Activated CD4-positive, alpha-beta T cell treated with anti-CD3 and anti-CD28 coated beads for 36 hours (primary cell): ENCODE measurements around the gene GALNT10. TPM values are rescaled to one million over a fixed set of nuclear protein-coding genes. Genes with fewer than 3 reads are reported as not detected.

ENCODE experiments used
- ATAC-seq: fragments of 200-7000 bp; cut with Tn5 transposase; one replicate; pipeline ENCODE4 v1.10.0; 2021; ENCODE audit warnings: mild to moderate bottlenecking, moderate library complexity
- CTCF ChIA-PET: fragments of 350-600 bp; sonication (Branson Sonifier 250); formaldehyde crosslinking; loops from one replicate; lab custom pipeline; 2021; ENCODE audit warnings: antibody characterized with exemption; lab: Charles Lee
- POLR2A ChIA-PET: fragments of 350-600 bp; sonication (Branson Sonifier 250); formaldehyde crosslinking; loops from one replicate; lab custom pipeline; 2021; ENCODE audit warnings: antibody characterized with exemption, inconsistent platforms; lab: Charles Lee
- DNase-seq: peaks from one replicate; pipeline ENCODE4 v3.0.0-alpha.2; 2020
- H3K27ac Mint-ChIP-seq: one replicate; pipeline ENCODE4 v1.8.0; 2021; ENCODE audit warnings: mixed read lengths
- H3K27me3 Mint-ChIP-seq: one replicate; pipeline ENCODE4 v1.8.0; 2021; ENCODE audit warnings: mixed read lengths
- H3K36me3 Mint-ChIP-seq: one replicate; pipeline ENCODE4 v1.8.0; 2021; ENCODE audit warnings: low read depth, mixed read lengths
- H3K4me1 Mint-ChIP-seq: one replicate; pipeline ENCODE4 v1.8.0; 2021; ENCODE audit warnings: mixed read lengths
- H3K4me3 Mint-ChIP-seq: one replicate; pipeline ENCODE4 v1.8.0; 2021; ENCODE audit warnings: mild to moderate bottlenecking, moderate library complexity, mixed read lengths
- H3K9me3 Mint-ChIP-seq: one replicate; pipeline ENCODE4 v1.8.0; 2021; ENCODE audit warnings: low read depth, mixed read lengths
- intact Hi-C, 2 experiments: fragments of 100-400 bp; cut with DNase I in 1 of 2; cut with micrococcal nuclease in 1 of 2; formaldehyde crosslinking; loops; one replicate each; pipeline versions ENCODE4 v1.14.2 to v1.15.1; 2022 to 2024; cut with DNase I, micrococcal nuclease
- total RNA-seq, 2 experiments: library from RNA; stranded (reverse); gene quantifications; one replicate each; pipeline ENCODE4 v1.2.3, GENCODE V29; 2021

GALNT10 gene
- total RNA-seq, 2 experiments from 2014 or later = 29.9 to 49.1 TPM

DNA sequence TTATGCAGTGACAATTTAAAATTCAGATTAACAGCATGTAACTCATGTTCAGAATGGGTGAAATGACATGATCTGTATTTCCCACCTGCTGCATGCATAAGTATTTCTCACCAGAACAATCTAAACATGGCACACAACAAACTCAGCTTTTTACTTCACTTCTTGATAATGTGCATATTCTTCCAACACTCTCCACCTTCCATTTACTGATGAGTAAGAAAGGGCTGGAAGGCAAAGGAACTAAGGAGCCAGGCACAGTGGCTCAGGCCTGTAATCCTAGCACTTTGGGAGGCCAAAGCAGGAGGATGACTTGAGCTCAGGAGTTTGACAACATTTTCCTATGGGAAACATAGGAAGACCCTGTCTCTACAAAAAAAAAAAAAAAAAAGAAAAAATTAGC lies 219.5 kb downstream of the GALNT10 start:
- CTCF ChIA-PET = interaction anchor here (0.9 kb wide), 1 partner anchor 435 kb away, joined by 3 read pairs; no protein-coding TSS in a partner anchor
- H3K4me1 Mint-ChIP-seq = peaks cover 7% of the 10 kb centered on the region
- H3K4me3 Mint-ChIP-seq = no peak overlapping the region
- POLR2A ChIA-PET = no interaction called here
- H3K36me3 Mint-ChIP-seq = peaks cover 10% of the 10 kb centered on the region
- H3K27ac Mint-ChIP-seq = no peak overlapping the region
- no peaks in the 10 kb centered on the region for H3K9me3 Mint-ChIP-seq
- H3K27me3 Mint-ChIP-seq = no peaks in the 10 kb centered on the region
- DNase-seq (no peak), ATAC-seq (no peak)
- intact Hi-C loops = no loop called here

DNA sequence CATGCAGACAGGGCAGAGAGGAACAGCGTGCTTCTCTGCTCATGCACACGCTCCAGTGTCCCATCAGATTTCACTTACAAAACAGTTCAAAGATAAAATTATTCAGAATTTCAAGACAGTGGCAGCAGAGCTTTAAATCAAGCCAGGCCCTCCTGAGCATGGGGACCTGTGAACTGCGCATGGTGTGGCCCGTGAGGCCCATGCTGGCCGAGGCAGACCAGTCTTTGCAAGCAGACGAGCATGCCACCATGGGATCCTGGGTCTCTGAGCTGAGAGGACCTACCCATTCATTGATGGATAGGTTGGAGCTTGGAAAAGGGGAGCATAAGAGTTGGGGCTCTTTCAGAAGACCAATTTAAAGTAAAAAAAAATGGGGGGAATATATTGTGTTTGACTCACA lies 220.3 kb downstream of the GALNT10 start:
- ATAC-seq = no peak
- peaks cover 10% of the 10 kb centered on the region for H3K36me3 Mint-ChIP-seq
- H3K27me3 Mint-ChIP-seq = no peaks in the 10 kb centered on the region
- H3K4me3 Mint-ChIP-seq = no peak overlapping the region
- H3K9me3 Mint-ChIP-seq = no peaks in the 10 kb centered on the region
- POLR2A ChIA-PET = no interaction called here
- no peak for DNase-seq
- CTCF ChIA-PET = no interaction called here
- intact Hi-C loops = no loop called here
- H3K4me1 Mint-ChIP-seq = no peaks in the 10 kb centered on the region
- no peak overlapping the region for H3K27ac Mint-ChIP-seq

DNA sequence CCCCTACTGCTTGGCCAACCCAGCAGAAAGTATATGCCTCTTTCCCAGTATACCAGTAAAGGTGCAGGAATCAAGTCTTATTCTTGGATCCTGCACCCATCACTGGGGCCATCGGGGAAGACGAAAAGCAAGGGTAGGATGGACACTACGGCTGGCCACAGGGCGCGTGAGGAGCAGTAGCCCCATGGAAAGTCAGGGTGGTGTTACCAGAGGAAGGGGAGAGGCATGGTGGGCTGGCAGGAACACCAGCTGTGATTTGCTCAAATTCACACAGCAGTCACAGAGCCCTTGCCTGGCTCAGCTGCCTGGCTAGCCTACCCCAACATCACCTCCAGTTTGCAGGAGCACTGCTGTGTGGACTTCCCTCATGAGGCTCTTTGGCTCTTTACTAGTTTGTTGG lies 220.8 kb downstream of the GALNT10 start:
- Mint-ChIP-seq H3K27ac (no peak overlapping the region), H3K27me3 (no peaks in the 10 kb centered on the region), H3K4me1 (no peaks in the 10 kb centered on the region), H3K4me3 (no peak overlapping the region), H3K36me3 (peaks cover 10% of the 10 kb centered on the region), H3K9me3 (no peaks in the 10 kb centered on the region)
- DNase-seq (no peak), ATAC-seq (no peak)
- POLR2A ChIA-PET = no interaction called here
- intact Hi-C loops = no loop called here
- CTCF ChIA-PET = interaction anchor here (0.6 kb wide), 1 partner anchor 437 kb away, joined by 3 read pairs; no protein-coding TSS in a partner anchor

DNA sequence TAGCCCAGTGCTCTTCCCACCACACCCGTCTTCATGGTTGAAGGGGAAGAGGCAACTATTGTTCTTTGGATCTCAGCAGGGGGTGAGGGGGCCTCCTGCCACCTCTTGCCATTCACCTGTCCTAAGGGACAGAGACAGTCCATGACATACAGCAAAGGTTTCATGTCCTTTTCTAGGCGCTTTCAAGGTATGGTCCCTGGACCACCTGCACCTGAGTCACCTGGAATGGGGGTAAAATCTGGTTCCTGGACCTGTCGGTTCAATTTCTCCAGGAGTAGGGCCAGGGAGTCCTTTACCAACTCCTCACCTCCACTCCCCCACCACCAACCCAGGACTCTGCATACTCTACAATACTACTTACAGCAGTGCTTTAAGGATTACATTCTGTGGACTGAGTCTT lies 221.8 kb downstream of the GALNT10 start:
- Mint-ChIP-seq H3K4me3 (no peak overlapping the region), H3K27me3 (no peaks in the 10 kb centered on the region), H3K4me1 (no peaks in the 10 kb centered on the region), H3K9me3 (no peaks in the 10 kb centered on the region), H3K36me3 (peaks cover 14% of the 10 kb centered on the region), H3K27ac (no peak overlapping the region)
- DNase-seq (no peak), ATAC-seq (no peak)
- intact Hi-C loops = no loop called here
- CTCF ChIA-PET = no interaction called here
- POLR2A ChIA-PET = no interaction called here

DNA sequence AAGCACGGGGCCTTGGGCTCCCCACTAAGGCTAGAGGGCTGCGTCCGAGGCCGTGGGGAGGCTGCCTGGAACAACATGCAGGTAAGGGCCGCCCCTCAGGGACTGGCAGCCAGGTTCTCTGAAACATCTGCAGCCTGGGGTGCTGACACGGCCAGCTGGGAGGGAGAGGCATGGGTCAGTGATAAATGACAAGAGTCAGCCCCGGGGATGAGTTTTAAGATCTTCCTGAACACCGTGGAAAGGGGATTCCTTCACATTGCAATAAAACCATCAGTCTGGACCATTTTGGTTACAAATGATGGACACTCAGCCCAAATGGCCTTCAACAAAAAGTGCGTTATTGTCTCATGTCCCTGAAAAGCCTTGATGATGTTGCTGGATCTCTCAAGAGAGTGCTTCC lies 222.4 kb downstream of the GALNT10 start:
- DNase-seq (no peak), ATAC-seq (no peak)
- Mint-ChIP-seq H3K36me3 (peaks cover 14% of the 10 kb centered on the region), H3K27me3 (no peaks in the 10 kb centered on the region), H3K9me3 (no peaks in the 10 kb centered on the region), H3K4me3 (no peak overlapping the region), H3K27ac (no peak overlapping the region), H3K4me1 (no peaks in the 10 kb centered on the region)
- intact Hi-C loops = no loop called here
- POLR2A ChIA-PET = no interaction called here
- CTCF ChIA-PET = interaction anchor here (0.6 kb wide), 1 partner anchor 359 kb away, joined by 3 read pairs; no protein-coding TSS in a partner anchor

DNA sequence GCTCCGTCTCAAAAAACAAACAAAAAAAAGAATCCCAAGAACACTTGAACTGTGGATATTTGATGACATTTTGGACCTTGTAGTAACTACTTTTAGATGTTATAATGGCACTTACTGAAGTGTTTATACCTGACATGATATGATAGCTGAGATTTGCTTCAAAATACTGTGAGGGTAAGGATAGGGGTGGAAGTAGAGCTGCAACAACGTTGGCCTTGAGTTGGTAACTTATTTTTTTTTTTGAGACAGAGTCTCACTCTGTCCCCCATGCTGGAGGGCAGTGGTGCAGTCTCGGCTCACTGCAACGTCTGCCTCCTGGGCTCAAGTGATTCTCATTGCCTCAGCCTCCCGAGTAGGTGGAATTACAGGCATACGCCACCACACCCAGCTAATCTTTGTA lies 224.6 kb downstream of the GALNT10 start:
- no peaks in the 10 kb centered on the region for H3K9me3 Mint-ChIP-seq
- no peaks in the 10 kb centered on the region for H3K4me1 Mint-ChIP-seq
- ATAC-seq (no peak), DNase-seq (no peak)
- ChIA-PET CTCF (interaction anchor here (0.6 to 1.5 kb wide), 2 partner anchors 11 to 88 kb away, joined by 3 to 6 read pairs; no protein-coding TSS in a partner anchor), POLR2A (interaction anchor here (0.5 kb wide), 1 partner anchor 17 kb away, joined by 6 read pairs; no protein-coding TSS in a partner anchor)
- H3K4me3 Mint-ChIP-seq = no peak overlapping the region
- H3K36me3 Mint-ChIP-seq = peaks cover 20% of the 10 kb centered on the region
- intact Hi-C loops = no loop called here
- H3K27me3 Mint-ChIP-seq = no peaks in the 10 kb centered on the region
- H3K27ac Mint-ChIP-seq = no peak overlapping the region

DNA sequence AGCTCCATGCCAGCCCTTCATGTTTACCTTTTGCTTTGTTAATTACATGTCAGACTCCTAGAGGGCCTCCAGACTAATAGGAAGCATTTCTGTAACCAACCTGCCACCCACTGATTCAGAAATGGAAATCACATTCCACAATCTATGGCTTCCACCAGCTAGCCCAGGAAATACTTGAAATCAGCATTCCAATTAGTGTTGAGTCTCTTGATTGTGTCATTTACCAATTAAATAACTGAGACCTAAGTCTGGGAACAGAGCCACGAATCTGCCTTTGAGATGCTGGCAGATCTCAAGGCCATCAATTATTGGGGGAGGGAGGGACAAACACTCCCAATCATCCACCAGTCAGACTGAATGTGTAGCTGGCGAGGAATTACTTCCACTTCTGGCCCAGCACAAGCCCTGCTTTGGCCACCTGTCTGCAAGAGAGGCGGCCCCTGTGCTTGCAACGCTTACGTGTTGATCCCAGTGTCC lies 227.8 kb downstream of the GALNT10 start:
- peaks cover 5% of the 10 kb centered on the region for H3K9me3 Mint-ChIP-seq
- H3K27me3 Mint-ChIP-seq = no peaks in the 10 kb centered on the region
- H3K4me3 Mint-ChIP-seq = no peak overlapping the region
- intact Hi-C loops = no loop called here
- DNase-seq = no peak
- ATAC-seq = no peak
- ChIA-PET CTCF (interaction anchor here (0.7 to 1.0 kb wide), 2 partner anchors 13 to 14 kb away, joined by 3 to 4 read pairs; no protein-coding TSS in a partner anchor), POLR2A (no interaction called here)
- no peak overlapping the region for H3K27ac Mint-ChIP-seq
- H3K36me3 Mint-ChIP-seq = peaks cover 22% of the 10 kb centered on the region
- no peaks in the 10 kb centered on the region for H3K4me1 Mint-ChIP-seq

DNA sequence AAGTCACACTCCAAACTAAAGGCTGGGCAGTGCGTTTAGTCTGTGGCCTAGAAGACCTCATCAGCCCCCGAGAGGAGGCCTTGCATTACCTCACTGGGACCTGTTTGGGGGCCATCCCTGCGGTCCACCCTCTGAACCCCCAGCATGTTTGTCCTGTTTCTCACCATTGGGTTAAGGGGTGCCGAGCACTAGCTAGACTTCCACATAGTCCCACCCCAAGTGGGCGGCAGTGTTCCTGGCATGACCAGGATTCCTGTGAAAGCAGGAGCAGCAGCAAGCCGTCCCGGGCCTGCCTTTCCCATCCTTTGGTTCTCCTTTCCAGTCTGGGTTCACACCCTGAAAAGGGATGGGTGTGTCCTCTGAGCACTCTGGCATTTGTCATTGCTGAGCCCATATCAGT lies 228.7 kb downstream of the GALNT10 start:
- no peak overlapping the region for H3K27ac Mint-ChIP-seq
- H3K9me3 Mint-ChIP-seq = peaks cover 10% of the 10 kb centered on the region
- ChIA-PET POLR2A (no interaction called here), CTCF (no interaction called here)
- no peak overlapping the region for H3K4me3 Mint-ChIP-seq
- DNase-seq = no peak
- no peak for ATAC-seq
- intact Hi-C loops = no loop called here
- peaks cover 2% of the 10 kb centered on the region for H3K4me1 Mint-ChIP-seq
- peaks cover 26% of the 10 kb centered on the region for H3K36me3 Mint-ChIP-seq
- no peaks in the 10 kb centered on the region for H3K27me3 Mint-ChIP-seq

DNA sequence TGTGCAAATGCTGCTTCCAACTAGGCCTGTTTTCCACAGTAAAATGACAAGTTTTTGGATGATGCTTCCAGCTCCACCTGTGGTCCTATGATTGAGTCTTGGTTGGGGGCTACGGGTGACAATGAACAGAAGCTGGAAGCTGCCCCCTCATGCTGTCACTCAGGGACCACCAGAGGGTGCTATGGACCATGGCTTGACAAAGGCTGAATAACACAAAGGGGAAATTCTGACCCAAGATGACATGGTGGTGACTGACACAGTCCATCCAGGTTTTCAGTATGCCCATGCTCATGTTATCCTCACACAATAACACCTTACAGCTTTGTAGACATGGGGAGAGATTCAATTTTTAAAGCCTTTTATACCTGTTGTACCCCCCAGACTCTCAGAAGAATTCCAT lies 231.3 kb downstream of the GALNT10 start:
- no peak overlapping the region for H3K27ac Mint-ChIP-seq
- POLR2A ChIA-PET = no interaction called here
- CTCF ChIA-PET = interaction anchor here (0.8 to 2.6 kb wide), 7 partner anchors 8 to 204 kb away, joined by 3 to 14 read pairs (median 7); no protein-coding TSS in a partner anchor
- H3K4me1 Mint-ChIP-seq = peaks cover 2% of the 10 kb centered on the region
- H3K4me3 Mint-ChIP-seq = no peak overlapping the region
- ATAC-seq (no peak), DNase-seq (peak; percentile 33)
- H3K27me3 Mint-ChIP-seq = no peaks in the 10 kb centered on the region
- H3K36me3 Mint-ChIP-seq = peaks cover 26% of the 10 kb centered on the region
- intact Hi-C loops = loop anchor here in 1 of 2 experiments (2.0 kb wide), 1 partner anchor 189 kb away; no protein-coding TSS in a partner anchor
- H3K9me3 Mint-ChIP-seq = peaks cover 10% of the 10 kb centered on the region

DNA sequence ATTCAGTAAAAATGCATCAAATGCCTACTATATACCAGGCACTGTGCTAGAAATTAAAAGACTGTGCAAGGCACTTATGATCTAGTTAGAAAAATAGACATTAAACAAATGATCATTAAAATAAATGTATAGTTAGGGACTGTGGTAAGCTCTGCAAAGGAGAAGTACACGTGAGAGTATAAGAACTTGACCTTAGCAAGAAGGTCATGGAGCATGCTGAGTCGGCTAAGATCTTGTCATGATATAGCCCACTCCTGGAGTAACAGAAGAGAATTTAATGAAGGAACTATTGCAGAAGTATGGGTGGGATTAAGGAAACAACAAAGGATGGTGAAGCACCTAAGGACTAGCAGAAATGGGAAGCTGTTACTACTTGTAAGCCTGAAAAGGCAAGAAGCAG lies 231.8 kb downstream of the GALNT10 start:
- Mint-ChIP-seq H3K36me3 (peaks cover 26% of the 10 kb centered on the region), H3K4me3 (no peak overlapping the region), H3K4me1 (peaks cover 2% of the 10 kb centered on the region), H3K27ac (no peak overlapping the region), H3K9me3 (peaks cover 10% of the 10 kb centered on the region), H3K27me3 (no peaks in the 10 kb centered on the region)
- CTCF ChIA-PET = interaction anchor here (0.8 to 2.6 kb wide), 6 partner anchors 11 to 204 kb away, joined by 3 to 14 read pairs (median 6); no protein-coding TSS in a partner anchor
- DNase-seq (no peak), ATAC-seq (no peak)
- intact Hi-C loops = loop anchor here in 1 of 2 experiments (2.0 kb wide), 1 partner anchor 189 kb away; no protein-coding TSS in a partner anchor
- POLR2A ChIA-PET = no interaction called here

DNA sequence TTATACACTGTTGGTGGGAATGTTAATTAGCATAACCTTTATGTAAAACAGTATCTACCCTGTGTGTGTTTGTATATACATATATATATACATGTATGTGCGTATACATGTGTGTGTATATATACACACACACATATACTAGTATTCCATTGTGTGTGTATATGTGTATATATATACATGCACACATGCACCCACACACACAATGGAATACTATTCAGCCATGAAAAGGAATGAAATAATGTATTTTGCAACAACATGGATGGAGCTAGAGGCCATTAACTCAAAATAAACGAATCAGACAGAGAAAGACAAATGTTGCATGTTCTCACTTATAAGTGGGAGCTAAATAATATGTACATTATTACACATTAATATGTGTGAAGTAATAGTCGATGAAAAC lies 237.7 kb downstream of the GALNT10 start:
- no peak for ATAC-seq

DNA sequence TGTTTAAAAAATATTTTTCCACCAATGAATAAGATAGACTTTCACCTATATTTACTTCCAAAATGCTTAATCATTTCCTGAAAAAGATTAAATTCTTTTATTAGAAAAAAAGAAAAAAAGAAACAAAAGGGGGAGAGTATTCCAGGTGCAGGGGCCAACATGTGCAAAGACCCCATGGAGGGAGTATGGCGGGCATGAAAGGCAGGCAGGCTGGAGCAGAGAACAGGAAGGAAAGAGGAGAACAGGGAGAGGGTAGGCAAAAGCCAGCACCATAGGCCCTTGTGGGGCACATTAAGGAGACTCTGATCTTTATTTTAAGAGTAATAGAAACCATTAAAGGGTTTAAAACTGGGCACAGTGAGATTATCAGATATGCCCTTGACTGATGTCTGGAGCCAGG lies 238.8 kb downstream of the GALNT10 start:
- peaks cover 18% of the 10 kb centered on the region for H3K36me3 Mint-ChIP-seq
- no peak overlapping the region for H3K27ac Mint-ChIP-seq
- POLR2A ChIA-PET = no interaction called here
- H3K9me3 Mint-ChIP-seq = peaks cover 2% of the 10 kb centered on the region
- intact Hi-C loops = no loop called here
- H3K27me3 Mint-ChIP-seq = no peaks in the 10 kb centered on the region
- no peak for DNase-seq
- no peaks in the 10 kb centered on the region for H3K4me1 Mint-ChIP-seq
- CTCF ChIA-PET = interaction anchor here (0.8 to 1.6 kb wide), 2 partner anchors 9 to 27 kb away, joined by 5 to 7 read pairs; no protein-coding TSS in a partner anchor
- no peak overlapping the region for H3K4me3 Mint-ChIP-seq
- ATAC-seq = no peak

More for the DNA sequence above, 237.7 kb downstream of the GALNT10 start:
- Mint-ChIP-seq H3K27me3 (no peaks in the 10 kb centered on the region), H3K4me3 (no peak overlapping the region), H3K27ac (no peak overlapping the region), H3K9me3 (peaks cover 8% of the 10 kb centered on the region), H3K4me1 (peaks cover 2% of the 10 kb centered on the region), H3K36me3 (peaks cover 20% of the 10 kb centered on the region)
- ChIA-PET POLR2A (no interaction called here), CTCF (interaction anchor here (0.6 to 0.7 kb wide), 2 partner anchors 37 to 237 kb away, joined by 3 read pairs; partner anchors contain the start of gene GALNT10)
- intact Hi-C loops = no loop called here
- DNase-seq = no peak
